CD4-positive, CD25-positive, alpha-beta regulatory T cell (primary cell): ENCODE results near the gene SNX30. TPM values are rescaled to one million over a fixed set of nuclear protein-coding genes. Genes with fewer than 3 reads are reported as not detected.

Experiments
- ATAC-seq, 2 donors: fragments of 150-1000 bp; cut with Tn5 transposase; one replicate each; pipeline ENCODE4 v1.10.0; 2021; ENCODE audit warnings: low read depth in 2 of 2, moderate number of reproducible peaks in 2 of 2, moderate library complexity in 1 of 2
- DNase-seq, 3 donors: peaks; one replicate each; pipeline versions ENCODE4 v3.0.0 to v3.0.0-alpha.2; 2012 to 2022; ENCODE audit warnings: mixed read lengths in 1 of 3
- H3K27ac ChIP-seq: one replicate; pipeline ENCODE4 v1.7.0; 2013; ENCODE audit warnings: mild to moderate bottlenecking, low read length; ENCODE audit not compliant: insufficient read depth, poor library complexity, severe bottlenecking
- H3K27me3 ChIP-seq: one replicate; pipeline ENCODE4 v1.7.0; 2013; ENCODE audit warnings: low read length; ENCODE audit not compliant: control insufficient read depth, insufficient read depth
- H3K36me3 ChIP-seq: one replicate; pipeline ENCODE4 v1.7.0; 2013; ENCODE audit warnings: mild to moderate bottlenecking, low read length, moderate library complexity; ENCODE audit not compliant: control insufficient read depth, insufficient read depth
- H3K4me1 ChIP-seq: 2 replicates; pipeline ENCODE4 v1.7.0; 2013; ENCODE audit warnings: mild to moderate bottlenecking, low read length; ENCODE audit not compliant: insufficient read depth, control insufficient read depth, poor library complexity, severe bottlenecking
- H3K4me3 ChIP-seq: one replicate; pipeline ENCODE4 v1.7.0; 2013; ENCODE audit warnings: low read depth, mild to moderate bottlenecking, low read length, moderate library complexity
- H3K9me3 ChIP-seq, 2 experiments: 1 replicate in 1 of 2; 2 replicates in 1 of 2; pipeline ENCODE4 v1.7.0; 2013; ENCODE audit warnings: low read length in 2 of 2, mild to moderate bottlenecking in 1 of 2, moderate library complexity in 1 of 2; ENCODE audit not compliant: control insufficient read depth in 2 of 2
- H3K27ac Mint-ChIP-seq, 3 donors: one replicate each; pipeline ENCODE4 v1.8.0; 2020 to 2022; ENCODE audit warnings: mild to moderate bottlenecking in 3 of 3, mixed read lengths in 3 of 3, moderate library complexity in 2 of 3
- H3K27me3 Mint-ChIP-seq: one replicate; pipeline ENCODE4 v1.8.0; 2022; ENCODE audit warnings: mild to moderate bottlenecking, mixed read lengths
- H3K36me3 Mint-ChIP-seq: one replicate; pipeline ENCODE4 v1.8.0; 2020; ENCODE audit warnings: mixed read lengths
- H3K4me1 Mint-ChIP-seq, 4 donors: one replicate each; pipeline ENCODE4 v1.8.0; 2020 to 2022; ENCODE audit warnings: mixed read lengths in 4 of 4, mild to moderate bottlenecking in 1 of 4
- H3K4me3 Mint-ChIP-seq, 4 donors: one replicate each; pipeline ENCODE4 v1.8.0; 2020 to 2022; ENCODE audit warnings: mild to moderate bottlenecking in 4 of 4, mixed read lengths in 4 of 4, moderate library complexity in 3 of 4
- H3K9me3 Mint-ChIP-seq, 7 donors: one replicate each; pipeline ENCODE4 v1.8.0; 2020 to 2022; ENCODE audit warnings: mixed read lengths in 7 of 7, mild to moderate bottlenecking in 3 of 7, moderate library complexity in 2 of 7
- polyA plus RNA-seq, 4 donors: library from polyadenylated mRNA; unstranded; fragments of 300-500 nt; fragmentation: Illumina TruSeq; gene quantifications; one replicate each; pipeline ENCODE4 v1.2.3, GENCODE V29; 2021
- total RNA-seq: library from RNA; stranded (reverse); gene quantifications from one replicate; pipeline ENCODE4 v1.2.3, GENCODE V29; 2022

Gene SNX30
- total and polyA plus RNA-seq, 5 donors from 2014 or later: 1.5 to 12.3 (median 2.0) TPM

DNA sequence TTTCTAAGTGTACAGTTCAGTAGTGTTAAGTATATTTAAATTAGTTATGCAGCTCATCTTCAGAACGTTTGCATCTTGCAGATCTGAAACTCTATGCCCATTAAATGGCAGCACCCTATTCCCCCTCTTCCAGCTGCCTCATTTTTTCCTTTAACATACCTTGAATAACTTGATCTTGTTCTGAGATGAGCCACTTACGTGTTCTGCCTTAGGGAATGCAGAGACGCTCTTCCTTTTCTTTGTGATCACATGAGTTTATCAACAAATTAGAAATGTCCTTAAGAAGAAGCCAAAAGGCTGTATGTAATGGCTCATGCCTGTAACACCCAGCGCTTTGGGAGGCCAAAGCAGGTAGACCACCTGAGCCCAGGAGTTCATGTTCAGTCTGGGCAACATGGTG lies 82.5 kb downstream of the SNX30 start:
- H3K4me1 Mint-ChIP-seq: peaks cover 7 to 15% (median 14%) of the 10 kb centered on the region in 4 donors
- H3K27ac ChIP-seq: no peak overlapping the region
- ATAC-seq (no peak), DNase-seq (no peak)
- H3K9me3 ChIP-seq: no peaks in the 10 kb centered on the region
- H3K27ac Mint-ChIP-seq: peak overlapping the region in 1 of 3 donors; percentile 12
- peaks cover 19% of the 10 kb centered on the region for H3K36me3 ChIP-seq
- peaks cover 46% of the 10 kb centered on the region for H3K36me3 Mint-ChIP-seq
- H3K9me3 Mint-ChIP-seq: no peaks in the 10 kb centered on the region
- no peaks in the 10 kb centered on the region for H3K27me3 Mint-ChIP-seq
- H3K4me1 ChIP-seq: peaks cover 2% of the 10 kb centered on the region
- no peak overlapping the region for H3K4me3 Mint-ChIP-seq
- no peaks in the 10 kb centered on the region for H3K27me3 ChIP-seq
- H3K4me3 ChIP-seq: no peak overlapping the region

DNA sequence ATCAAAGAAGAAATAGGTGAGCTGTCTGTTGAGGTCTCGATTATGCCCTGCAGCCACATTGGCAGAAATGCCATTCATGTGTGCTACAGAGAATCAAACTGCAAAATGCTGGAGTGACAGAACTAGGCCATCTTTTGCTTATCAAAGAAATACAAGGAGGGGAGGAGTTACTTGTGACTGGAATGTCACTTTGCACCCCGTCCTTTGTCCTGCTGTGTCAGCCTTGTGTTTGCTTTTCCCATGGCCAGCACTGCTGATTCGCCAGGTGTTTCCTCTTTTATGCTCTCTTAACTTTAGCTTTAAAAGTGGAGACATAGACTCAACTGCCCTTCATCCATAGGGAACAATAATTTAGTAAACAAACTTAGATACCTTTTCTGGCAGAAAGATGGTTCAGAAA lies 85.8 kb downstream of the SNX30 start:
- H3K4me3 ChIP-seq: no peak overlapping the region
- H3K27me3 Mint-ChIP-seq: no peaks in the 10 kb centered on the region
- H3K9me3 ChIP-seq: no peaks in the 10 kb centered on the region
- H3K27ac ChIP-seq: no peak overlapping the region
- peaks cover 32% of the 10 kb centered on the region for H3K36me3 ChIP-seq
- no peaks in the 10 kb centered on the region for H3K4me1 ChIP-seq
- ATAC-seq: no peak
- H3K4me3 Mint-ChIP-seq: no peak overlapping the region
- no peaks in the 10 kb centered on the region for H3K27me3 ChIP-seq
- no peaks in the 10 kb centered on the region for H3K9me3 Mint-ChIP-seq
- no peak overlapping the region for H3K27ac Mint-ChIP-seq
- DNase-seq: no peak
- H3K36me3 Mint-ChIP-seq: peaks cover 56% of the 10 kb centered on the region
- H3K4me1 Mint-ChIP-seq: peaks cover 0 to 3% (median under 1%) of the 10 kb centered on the region in 4 donors

DNA sequence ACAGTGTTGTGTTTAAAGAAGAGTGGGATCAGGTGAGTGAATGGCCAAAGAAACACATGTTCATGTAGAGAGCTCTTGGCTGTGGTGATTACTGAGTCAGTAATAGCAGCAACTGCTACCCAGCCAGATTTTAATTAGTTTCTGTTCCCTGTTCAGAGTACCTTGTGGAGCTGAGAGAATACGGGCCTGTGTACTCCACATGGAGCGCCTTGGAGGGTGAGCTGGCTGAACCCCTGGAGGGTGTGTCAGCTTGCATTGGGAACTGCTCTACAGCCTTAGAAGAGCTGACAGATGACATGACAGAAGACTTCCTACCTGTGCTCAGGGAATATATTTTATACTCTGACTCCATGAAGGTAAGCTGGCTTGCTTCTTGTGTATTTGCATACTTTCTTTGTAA lies 87.8 kb downstream of the SNX30 start:
- H3K27me3 ChIP-seq: no peaks in the 10 kb centered on the region
- H3K36me3 Mint-ChIP-seq: peaks cover 46% of the 10 kb centered on the region
- DNase-seq (no peak), ATAC-seq (no peak)
- H3K36me3 ChIP-seq: peaks cover 28% of the 10 kb centered on the region
- H3K4me1 ChIP-seq: no peaks in the 10 kb centered on the region
- H3K27ac ChIP-seq: no peak overlapping the region
- H3K27ac Mint-ChIP-seq: peak overlapping the region in 1 of 3 donors; percentile 7
- no peaks in the 10 kb centered on the region for H3K9me3 ChIP-seq
- peaks cover 0 to 5% (median 2%) of the 10 kb centered on the region in 4 donors for H3K4me1 Mint-ChIP-seq
- H3K27me3 Mint-ChIP-seq: no peaks in the 10 kb centered on the region
- no peak overlapping the region for H3K4me3 ChIP-seq
- H3K4me3 Mint-ChIP-seq: no peak overlapping the region
- no peaks in the 10 kb centered on the region for H3K9me3 Mint-ChIP-seq

DNA sequence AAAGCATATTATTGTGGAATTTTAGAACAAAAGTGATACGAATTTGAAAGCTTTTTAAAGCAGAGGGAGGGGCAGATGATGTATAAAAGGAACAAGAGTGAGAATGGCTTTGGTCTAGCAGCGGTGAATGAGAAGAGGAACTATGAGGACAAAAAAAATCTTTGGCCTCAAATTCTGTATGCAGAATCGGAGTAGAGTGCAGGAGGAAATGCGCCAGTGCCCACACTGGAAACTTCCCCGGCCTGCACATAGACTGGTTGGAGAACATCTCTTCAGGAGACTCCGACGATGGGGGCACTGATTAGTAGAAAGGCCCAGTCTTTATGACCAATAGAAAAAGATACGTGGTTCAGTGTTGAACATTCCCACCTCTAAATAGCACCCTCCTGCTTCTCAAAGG lies 88.8 kb downstream of the SNX30 start:
- Histone ChIP-seq H3K4me3 (no peak overlapping the region), H3K4me1 (no peaks in the 10 kb centered on the region), H3K36me3 (peaks cover 28% of the 10 kb centered on the region), H3K9me3 (no peaks in the 10 kb centered on the region), H3K27ac (no peak overlapping the region), H3K27me3 (no peaks in the 10 kb centered on the region)
- no peaks in the 10 kb centered on the region for H3K9me3 Mint-ChIP-seq
- H3K27ac Mint-ChIP-seq: peak overlapping the region in 1 of 3 donors; percentile 26
- H3K4me3 Mint-ChIP-seq: peak overlapping the region in 1 of 4 donors; percentile 34
- H3K36me3 Mint-ChIP-seq: peaks cover 41% of the 10 kb centered on the region
- H3K27me3 Mint-ChIP-seq: no peaks in the 10 kb centered on the region
- peaks cover 2 to 11% (median 5%) of the 10 kb centered on the region in 4 donors for H3K4me1 Mint-ChIP-seq
- ATAC-seq (no peak), DNase-seq (no peak)

DNA sequence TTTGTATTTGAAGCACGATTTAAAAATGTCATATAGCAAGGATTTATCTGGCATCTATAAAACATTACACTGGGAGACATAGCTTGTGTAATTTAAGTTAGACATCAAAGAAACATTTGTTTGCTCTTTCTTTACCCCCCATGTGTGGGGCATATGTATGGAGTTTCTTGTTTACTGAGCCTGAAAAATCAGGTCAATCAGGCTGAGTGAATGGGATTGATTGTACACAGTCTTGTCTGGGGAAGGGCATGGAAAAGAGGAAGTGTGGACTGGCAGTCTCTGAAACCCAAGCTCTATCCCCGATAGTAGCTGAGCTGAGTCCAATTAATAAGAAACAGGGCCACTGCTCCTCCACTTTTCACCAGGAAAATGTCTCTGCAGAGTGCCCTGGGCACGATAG lies 90.7 kb downstream of the SNX30 start:
- H3K36me3 ChIP-seq: peaks cover 26% of the 10 kb centered on the region
- Mint-ChIP-seq H3K9me3 (no peaks in the 10 kb centered on the region), H3K4me3 (no peak overlapping the region), H3K27ac (no peak overlapping the region), H3K36me3 (peaks cover 40% of the 10 kb centered on the region), H3K27me3 (no peaks in the 10 kb centered on the region), H3K4me1 (peaks cover 5 to 14% (median 9%) of the 10 kb centered on the region in 4 donors)
- no peak overlapping the region for H3K27ac ChIP-seq
- DNase-seq (no peak), ATAC-seq (no peak)
- H3K9me3 ChIP-seq: no peaks in the 10 kb centered on the region
- H3K4me3 ChIP-seq: no peak overlapping the region
- peaks cover 4% of the 10 kb centered on the region for H3K4me1 ChIP-seq
- no peaks in the 10 kb centered on the region for H3K27me3 ChIP-seq

DNA sequence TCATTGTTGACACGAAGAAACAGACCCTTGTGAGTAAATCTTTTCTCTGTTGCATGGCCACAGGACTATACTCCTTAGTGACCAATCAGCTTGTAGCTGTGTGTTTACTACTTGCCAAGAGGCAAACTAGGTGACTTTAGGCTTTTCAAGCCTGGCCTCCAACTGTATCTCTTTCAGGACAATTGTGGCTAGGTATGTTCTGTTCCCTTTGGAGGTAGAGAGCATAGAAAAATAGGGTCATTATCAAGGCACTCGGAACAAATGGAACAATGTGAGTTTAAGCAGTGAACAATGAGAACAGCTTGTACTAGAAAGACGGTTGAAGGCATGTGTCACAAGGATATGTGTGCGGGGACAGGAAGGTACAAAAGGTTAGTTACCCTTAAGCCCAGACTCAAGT lies 92.0 kb downstream of the SNX30 start:
- peak overlapping the region in 1 of 3 donors; percentile 19 for H3K27ac Mint-ChIP-seq
- H3K4me3 ChIP-seq: no peak overlapping the region
- H3K27ac ChIP-seq: no peak overlapping the region
- peaks cover 36% of the 10 kb centered on the region for H3K36me3 Mint-ChIP-seq
- no peaks in the 10 kb centered on the region for H3K27me3 Mint-ChIP-seq
- peaks cover 5 to 14% (median 9%) of the 10 kb centered on the region in 4 donors for H3K4me1 Mint-ChIP-seq
- no peaks in the 10 kb centered on the region for H3K9me3 ChIP-seq
- H3K4me3 Mint-ChIP-seq: no peak overlapping the region
- H3K36me3 ChIP-seq: peaks cover 18% of the 10 kb centered on the region
- ATAC-seq (no peak), DNase-seq (no peak)
- H3K4me1 ChIP-seq: peaks cover 4% of the 10 kb centered on the region
- no peaks in the 10 kb centered on the region for H3K27me3 ChIP-seq
- no peaks in the 10 kb centered on the region for H3K9me3 Mint-ChIP-seq

DNA sequence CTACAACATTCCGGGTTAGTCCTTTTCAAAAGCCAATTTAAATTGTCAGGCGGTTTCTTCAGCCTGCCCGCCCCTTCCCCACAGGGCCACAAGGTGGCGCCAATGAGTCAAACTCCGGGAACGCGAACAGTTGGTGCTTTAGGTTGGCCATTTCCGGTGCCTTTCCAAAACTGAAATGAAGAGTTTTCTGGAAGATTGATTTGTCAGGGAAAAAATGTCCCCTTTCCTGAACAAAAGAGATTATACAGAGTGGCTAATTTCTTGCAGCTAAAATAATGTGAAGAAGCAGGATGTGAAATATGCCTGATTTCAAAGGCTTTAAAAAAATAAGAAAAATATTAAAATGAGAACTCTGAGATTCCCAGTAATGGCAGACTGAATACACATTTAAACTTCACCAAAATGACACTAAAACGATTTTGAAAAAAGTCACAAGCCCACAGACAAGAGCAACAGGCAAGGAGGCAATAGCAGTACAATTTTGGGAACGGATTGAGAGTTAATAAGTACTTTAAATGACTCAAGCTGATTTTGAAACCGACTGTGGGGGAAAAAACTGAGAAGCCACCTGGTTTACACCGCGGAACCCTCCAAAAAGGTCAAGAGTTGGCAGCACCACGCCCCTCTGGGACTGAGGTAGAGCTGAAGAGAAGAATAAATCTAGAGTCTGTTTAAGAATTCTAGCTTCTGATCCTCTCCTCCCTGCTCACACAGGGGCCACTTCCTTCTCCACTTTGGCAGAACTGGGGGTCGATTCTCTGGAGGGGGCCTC lies 94.4 kb downstream of the SNX30 start:
- peak; percentile 51 to 68 (median 56) for DNase-seq
- Mint-ChIP-seq H3K4me3 (peak overlapping the region in 1 of 4 donors; percentile 16), H3K4me1 (peaks cover 5 to 14% (median 11%) of the 10 kb centered on the region in 4 donors), H3K27ac (no peak overlapping the region), H3K36me3 (peaks cover 22% of the 10 kb centered on the region), H3K27me3 (no peaks in the 10 kb centered on the region), H3K9me3 (no peaks in the 10 kb centered on the region)
- ATAC-seq: peak; percentile 47 to 65
- H3K4me1 ChIP-seq: peaks cover 4% of the 10 kb centered on the region
- peak overlapping the region; percentile 42 for H3K4me3 ChIP-seq
- no peaks in the 10 kb centered on the region for H3K27me3 ChIP-seq
- H3K9me3 ChIP-seq: no peaks in the 10 kb centered on the region
- H3K27ac ChIP-seq: no peak overlapping the region
- H3K36me3 ChIP-seq: peaks cover under 1% of the 10 kb centered on the region
